GM04503 (cell line): ENCODE measurements around the gene CDH5.
"Not testable (repeated sequence)": the region's sequence is repeated elsewhere in the genome, so short reads cannot be mapped to it uniquely, and the experiment has no call there.

Experiments used
- DNase-seq: peaks from one replicate; pipeline ENCODE4 v3.0.0-alpha.2; 2012; ENCODE audit warnings: low read depth

The CDH5 gene, protein sequence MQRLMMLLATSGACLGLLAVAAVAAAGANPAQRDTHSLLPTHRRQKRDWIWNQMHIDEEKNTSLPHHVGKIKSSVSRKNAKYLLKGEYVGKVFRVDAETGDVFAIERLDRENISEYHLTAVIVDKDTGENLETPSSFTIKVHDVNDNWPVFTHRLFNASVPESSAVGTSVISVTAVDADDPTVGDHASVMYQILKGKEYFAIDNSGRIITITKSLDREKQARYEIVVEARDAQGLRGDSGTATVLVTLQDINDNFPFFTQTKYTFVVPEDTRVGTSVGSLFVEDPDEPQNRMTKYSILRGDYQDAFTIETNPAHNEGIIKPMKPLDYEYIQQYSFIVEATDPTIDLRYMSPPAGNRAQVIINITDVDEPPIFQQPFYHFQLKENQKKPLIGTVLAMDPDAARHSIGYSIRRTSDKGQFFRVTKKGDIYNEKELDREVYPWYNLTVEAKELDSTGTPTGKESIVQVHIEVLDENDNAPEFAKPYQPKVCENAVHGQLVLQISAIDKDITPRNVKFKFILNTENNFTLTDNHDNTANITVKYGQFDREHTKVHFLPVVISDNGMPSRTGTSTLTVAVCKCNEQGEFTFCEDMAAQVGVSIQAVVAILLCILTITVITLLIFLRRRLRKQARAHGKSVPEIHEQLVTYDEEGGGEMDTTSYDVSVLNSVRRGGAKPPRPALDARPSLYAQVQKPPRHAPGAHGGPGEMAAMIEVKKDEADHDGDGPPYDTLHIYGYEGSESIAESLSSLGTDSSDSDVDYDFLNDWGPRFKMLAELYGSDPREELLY

DNA sequence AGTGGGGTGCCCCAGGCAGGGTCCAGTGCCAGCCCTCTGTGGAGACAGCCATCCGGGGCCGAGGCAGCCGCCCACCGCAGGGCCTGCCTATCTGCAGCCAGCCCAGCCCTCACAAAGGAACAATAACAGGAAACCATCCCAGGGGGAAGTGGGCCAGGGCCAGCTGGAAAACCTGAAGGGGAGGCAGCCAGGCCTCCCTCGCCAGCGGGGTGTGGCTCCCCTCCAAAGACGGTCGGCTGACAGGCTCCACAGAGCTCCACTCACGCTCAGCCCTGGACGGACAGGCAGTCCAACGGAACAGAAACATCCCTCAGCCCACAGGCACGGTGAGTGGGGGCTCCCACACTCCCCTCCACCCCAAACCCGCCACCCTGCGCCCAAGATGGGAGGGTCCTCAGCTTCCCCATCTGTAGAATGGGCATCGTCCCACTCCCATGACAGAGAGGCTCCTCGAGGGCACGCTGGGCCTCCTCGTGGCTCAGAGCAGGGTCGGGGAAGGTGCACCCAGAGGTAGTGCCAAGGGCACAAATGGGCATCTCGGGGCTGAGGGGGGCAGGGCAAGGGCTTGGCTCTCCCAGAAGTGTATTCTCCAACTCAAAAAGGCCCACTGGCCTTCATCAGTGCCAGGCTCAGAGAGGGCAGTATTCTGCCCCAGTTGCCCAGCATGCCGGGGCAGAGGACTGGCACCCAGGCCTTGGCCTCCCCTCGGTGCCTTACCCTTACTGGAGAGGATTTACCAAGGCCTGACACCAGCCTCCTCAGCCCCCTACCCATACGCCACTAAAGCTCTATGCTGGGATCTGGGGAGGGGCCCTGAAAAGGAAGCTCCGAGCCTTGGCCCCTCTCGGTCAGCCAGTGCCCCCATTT is at the start of gene CDH5:
Gene CDH5 (plus strand): TSS at position 259 of the 867 bp plus-strand sequence. CDS start 12,647 bp downstream, outside the sequence.
- DNase-seq: no peak

DNA sequence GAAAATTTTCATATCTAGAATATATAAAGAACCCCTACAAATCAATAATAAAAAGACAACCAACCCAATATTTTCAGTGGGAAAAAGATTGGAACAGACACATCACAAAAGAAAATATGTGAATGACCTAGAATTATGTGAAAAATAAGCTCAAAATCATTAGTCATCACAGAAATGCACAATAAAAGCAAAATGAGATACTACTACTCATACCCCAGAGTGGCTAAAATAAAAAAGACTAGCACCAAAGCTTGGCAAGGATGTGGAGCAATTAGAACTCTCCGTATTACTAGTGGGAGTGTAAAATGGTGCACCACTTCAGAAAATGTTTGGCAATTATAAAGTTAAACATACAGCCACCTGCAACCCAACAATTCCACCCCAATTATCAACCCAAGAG is 48.0 kb upstream of the CDH5 start:
- no peak for DNase-seq

DNA sequence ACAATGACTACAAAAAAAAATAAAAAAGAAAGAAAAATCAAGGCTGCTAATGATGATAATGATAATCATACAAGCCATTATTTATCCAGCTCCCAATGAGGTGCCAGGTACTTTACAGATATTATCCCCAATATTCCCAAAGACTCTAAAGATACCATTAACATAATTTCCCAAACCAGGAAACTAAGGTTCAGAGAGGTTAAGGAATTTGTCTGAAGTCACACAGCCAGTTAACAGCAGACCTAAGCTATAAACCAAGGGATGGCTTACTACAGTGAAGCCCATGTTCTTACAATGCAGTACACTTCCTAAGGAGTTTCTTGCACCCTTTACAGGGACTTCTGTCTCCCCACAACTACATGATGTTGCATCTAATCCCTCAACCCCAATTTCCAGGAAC is 45.7 kb upstream of the CDH5 start:
- DNase-seq: no peak

DNA sequence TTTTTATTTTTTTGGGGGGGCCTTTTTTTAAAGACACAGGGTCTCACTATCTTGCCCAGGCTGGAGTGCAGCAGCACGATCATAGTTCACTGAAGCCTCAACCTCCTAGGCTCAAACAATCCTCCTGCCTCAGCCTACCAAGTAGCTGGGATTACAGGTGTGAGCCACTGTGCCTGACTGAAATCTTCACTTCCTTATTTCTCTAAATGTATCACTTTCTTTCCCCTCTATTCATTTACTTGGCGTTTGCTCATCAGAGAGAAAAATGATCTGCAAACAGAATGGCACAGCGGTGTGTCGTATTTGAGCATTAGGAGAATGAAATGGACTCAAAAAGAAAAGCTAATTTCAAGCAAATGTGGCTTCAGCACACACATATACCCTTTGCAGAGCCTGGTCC is 44.3 kb upstream of the CDH5 start:
- no peak for DNase-seq

DNA sequence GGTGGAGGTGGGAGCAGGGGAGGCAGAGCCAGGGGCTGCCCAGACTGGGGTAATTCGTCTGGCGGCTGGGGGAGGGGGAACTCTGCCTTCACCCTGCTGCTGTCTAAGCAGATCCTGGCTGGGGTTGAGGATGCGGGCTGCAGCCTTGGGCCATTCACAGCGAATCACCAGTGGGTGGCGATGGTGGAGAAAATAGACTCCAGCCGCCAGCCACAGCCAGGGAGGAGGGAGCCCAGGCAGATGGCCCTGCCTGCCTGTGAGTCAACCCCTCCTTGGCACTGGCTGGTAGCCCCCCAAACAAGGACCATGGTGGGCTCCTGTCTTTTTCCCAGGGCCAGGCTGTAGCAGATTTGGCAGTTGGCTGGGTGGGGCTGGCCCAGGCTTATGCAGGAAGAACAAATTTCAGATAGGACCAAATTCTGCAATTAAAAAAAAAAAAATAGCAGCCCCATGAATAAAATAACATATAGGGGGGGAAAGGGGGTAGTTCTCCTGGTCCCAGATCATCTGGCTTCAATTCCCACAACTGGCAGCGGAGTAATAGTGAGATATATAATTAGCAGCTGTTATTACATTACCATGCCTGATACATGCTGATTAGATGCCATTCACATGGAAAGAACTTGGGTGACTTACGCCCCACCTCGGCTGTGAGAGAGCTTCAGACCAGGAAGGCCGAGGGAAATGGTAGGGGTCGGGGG is 41.5 kb upstream of the CDH5 start:
- DNase-seq: no peak

DNA sequence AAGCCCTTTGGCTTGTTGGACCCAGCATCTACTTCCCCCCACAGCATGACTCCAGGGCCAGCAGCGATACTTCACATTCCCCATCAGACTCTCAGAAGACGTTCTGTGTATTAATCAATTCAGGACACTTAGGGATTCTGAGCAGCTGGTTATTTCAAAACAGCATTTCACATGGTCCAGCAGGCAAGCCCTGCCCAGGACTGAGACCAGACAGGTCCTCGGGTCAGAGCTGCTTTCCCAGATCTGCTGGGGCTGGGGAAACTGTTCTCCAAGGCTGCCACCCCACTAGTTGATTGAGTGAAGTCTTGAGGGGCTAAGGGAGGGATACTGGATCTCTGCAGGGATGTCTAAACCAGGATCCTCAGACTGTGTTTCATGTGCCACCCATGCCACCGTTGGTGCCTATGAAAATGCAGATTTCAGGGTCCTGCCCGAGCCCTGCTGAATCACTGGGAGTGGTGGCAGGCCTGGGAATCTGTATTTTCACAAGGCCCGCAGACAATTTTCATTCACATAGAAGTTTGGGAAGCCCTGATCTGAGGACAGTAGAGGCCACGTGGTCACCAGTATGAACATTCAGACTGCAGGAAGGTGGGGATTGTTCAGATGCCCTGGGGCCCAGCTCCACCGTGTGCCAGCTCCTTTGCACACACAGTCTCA is 40.6 kb upstream of the CDH5 start:
- no peak for DNase-seq

DNA sequence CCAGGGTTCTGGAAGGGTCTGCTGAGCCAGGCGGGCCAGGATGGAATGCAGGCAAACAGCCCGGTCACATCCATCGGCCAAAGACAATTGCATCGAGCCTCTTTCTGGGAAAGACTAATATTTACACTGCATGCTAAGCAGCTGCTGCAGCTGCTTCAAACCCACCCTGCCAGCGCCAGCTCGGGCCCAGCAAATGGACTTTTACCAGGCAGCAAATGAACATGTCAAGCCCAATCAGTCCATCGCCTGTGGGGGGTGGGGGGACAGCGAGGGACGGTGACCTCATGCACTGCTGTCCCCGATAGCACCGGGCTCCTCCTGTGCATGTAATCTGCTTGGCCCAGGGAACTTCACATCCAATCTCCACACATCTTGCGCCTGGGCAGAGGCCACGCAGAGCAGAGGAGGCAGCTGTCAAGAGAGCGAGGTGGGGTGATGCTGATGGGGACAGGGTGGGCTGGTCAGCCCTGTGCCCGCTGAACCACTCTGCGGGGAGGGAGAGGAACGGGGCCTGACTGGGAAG is 39.4 kb upstream of the CDH5 start:
- DNase-seq: no peak

DNA sequence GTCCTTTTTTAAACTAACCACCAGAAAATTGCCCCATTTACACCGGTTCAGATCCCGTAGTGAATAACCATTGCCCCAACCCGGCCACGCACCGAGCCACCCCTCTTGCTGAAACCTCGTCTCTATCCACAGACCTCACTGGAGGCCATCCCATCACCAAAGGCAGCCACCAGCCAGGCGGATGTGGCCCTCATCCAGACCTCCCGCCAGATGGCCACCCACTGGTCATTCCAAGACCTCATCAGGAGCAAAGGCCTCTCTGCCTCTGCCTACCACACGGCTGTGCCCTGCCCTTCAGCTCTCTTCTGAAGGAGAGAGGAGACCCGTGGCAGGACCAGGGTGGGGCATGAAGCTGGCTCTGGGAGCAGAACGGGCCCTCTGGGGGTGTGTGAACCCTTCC is 38.2 kb upstream of the CDH5 start:
- no peak for DNase-seq

DNA sequence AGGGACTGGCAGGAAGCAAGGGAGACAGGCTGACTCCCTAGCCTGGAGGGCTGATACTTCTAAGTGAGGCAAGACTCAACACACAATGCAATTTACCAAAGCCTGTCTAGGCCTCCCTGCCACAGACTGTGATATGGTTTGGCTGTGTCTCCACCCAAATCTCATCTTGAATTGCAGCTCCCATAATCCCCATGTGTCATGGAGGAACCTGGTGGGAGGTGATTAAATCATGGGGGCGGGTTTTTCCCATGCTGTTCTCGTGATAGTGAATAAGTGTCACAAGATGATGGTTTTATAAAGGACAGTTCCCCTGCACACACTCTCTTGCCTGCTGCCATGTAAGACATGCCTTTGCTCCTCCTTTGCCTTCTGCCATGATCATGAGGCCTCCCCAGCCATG is 35.0 kb upstream of the CDH5 start:
- DNase-seq: not testable (repeated sequence)

DNA sequence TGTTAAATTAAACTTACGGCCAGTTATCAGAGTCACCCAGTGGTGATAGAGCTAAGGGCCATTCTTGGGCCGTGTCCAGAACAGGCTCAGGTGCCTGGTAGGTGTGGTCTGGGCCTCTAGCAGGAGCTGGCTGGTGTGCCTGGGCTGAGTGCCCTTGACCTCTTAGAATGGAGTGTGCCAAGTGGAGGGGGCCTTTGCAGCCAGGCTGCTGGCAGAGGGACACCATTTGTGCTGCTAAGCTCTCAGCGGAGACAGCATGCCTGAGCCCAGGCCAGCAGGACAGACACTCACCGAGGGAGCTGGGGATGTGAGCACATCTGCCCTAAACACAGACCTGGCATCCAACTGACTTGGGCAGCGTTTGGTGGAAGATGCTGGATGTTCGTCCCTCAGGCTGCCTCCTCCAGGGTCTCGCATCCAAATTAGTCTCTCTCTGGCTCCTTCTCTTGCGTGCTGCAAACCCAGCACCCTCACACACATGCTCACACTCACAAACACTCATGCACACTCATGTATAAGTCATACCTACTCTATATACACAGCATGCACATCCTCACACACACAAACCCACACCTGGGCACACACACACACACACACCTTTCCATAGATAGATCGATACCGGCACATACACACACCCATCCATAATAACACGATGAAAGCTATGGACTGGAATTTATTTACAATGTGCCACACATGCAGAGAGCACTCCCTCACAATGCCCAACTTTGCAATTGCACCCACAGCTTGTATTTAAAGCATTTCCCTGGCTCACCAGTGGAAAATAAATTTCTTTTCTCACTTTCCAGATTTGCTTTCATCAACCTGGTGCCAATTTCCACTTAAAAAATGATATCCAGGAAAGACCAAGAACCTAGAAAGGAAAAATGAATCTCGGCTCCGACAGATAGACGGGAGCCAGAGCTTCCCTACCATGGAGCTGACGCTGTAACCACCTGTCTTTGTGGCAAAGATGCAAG is 33.6 kb upstream of the CDH5 start:
- no peak for DNase-seq

DNA sequence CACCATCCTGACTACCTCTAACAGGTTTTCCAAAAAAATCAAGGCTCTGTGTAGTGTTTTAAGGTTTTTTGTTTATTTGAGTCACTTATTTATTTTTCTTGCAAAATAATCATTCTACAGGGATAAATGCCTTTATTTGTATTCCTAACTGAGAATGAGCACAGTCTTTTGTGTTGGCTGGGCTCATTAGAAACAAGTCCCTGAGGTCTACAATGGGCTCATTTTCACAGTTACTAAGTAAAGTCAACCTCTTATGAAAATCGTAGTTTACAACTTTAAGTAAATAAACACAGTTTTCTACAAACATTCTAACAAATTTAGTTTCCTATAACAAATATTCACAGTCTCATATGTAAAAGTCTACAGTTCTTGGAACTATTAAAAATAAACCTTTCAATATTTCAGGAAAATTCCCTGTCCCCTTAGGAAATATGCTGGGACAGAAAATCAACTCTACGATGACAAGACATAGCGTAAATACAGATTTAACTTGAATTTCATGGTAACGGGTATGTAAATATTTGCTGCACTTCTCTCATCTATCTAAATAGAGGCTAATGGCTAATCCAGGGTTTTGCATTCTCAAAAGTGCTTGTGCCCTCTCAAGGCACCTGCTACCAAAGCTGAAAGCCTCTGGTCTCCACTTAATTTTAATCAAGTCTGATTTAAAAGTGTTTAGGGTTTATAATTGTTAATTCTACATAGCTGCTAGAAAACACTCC is 31.5 kb upstream of the CDH5 start:
- DNase-seq: no peak

DNA sequence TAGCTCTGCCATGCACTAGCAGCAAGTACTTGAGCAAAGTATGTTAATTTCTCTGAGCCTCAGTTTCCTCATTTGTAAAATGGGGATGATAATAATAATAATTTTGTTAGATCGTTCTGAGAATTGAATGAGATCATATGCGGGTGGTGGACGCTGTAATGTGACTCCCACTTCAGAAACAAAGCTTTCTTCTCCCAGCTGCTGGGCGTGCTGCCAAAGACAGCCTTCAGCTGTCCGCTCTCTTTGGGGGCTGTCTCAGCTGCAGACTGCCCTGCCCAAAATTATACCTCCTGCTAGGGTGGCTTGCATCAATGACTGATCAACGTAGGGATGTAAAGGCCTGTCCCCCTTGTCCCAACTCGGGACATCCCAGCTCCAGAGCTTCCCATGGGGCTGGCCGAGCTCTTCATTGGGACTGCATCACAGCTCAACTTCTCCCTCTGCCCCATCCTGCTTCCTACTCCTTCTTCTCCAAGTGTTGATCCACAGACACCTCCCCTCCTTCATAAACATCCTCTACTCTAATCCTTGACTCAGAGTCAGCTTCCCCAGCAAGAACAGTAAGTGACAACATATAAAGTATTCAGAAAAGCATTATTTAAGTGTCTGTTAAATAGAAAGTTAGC is 30.7 kb upstream of the CDH5 start:
- no peak for DNase-seq

DNA sequence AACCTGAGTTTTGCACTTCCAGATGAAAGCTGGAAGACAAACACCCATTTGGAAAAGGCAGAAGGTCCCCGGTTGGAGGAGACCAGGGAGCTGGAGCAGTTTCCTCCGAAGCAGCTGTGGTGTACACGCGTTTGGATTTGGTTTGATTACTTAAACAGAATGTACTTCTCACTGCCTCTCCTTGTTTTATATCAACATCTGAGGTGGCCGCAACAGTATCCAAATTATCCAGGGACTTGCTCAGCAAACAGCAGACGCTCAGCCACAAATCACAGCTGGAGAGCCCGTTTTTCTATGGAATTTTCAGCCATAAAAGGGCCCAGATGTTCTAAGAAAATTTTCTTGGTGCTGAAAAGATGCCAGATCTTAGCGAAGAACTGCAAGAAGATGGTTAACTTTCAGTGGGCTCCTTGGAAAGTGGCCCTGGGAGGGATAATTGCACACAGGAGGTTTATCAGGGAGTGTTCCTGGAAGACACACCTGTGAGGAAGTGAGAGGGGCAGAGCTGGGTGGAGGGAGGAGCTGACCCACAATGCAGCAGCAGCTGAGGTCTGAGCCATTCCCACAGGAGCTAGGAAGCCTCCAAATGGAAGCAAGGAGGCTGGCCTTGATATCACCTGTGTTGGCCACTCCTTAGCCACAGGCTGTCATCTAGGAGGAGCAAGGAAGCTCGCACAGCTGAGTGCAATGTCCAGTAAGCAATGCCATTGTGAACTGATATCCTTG is 28.9 kb upstream of the CDH5 start:
- no peak for DNase-seq

DNA sequence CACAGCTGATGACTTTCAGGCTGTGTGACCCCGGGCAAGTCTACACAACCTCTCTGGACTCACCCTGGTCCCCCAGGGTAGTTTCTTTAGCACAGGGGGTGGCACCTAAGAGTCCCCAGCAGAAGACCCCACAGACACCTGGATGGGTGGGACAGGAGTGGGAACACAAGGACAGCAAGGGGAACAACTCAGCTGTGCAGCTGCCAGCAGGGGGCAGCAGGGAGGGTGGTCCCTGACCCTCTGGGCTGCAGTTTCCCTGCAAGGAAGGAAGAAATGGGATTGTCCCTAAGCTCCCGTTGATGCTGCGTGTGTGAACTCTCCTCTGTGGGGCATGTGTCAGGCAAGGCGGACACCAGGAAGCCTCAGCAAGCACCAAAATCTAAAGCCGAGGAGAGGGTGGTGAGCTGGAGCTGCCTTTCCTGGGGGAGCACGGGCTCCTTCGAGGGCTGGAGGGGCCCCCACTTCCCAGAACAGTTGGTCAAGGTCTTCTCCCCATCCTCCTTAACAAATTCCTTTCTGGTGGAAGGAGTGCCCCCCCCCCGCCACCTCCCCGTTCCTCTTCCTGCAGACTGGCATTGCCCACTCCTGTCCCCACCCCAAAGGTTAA is 24.1 kb upstream of the CDH5 start:
- DNase-seq: no peak

DNA sequence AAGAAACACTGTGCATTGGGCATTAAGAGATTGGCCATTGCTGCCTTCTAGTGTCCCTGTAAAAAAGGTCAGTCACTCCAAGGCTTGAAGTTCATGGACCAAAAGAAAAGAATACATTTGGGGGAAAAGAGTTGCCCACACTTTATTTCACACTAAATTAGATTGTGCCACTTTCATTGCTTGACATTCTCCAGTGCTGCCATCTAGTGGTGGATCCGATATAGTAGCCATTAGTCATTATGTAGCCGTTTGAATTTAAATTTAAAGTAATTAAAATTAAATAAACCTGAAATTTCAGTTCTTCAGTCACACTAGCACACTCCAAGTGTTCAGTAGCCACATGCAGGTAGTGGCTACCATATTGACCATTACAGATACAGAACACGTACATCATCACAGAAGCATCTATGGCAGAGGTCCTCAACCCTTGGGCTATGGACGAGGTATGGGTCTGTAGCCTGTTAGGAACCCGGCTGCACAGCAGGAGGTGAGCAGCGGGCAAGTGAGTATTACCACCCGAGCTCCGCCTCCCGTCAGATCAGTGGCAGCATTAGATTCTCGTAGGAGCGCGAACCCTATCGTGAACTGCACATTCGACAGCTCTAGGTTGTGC is 21.9 kb upstream of the CDH5 start:
- no peak for DNase-seq

DNA sequence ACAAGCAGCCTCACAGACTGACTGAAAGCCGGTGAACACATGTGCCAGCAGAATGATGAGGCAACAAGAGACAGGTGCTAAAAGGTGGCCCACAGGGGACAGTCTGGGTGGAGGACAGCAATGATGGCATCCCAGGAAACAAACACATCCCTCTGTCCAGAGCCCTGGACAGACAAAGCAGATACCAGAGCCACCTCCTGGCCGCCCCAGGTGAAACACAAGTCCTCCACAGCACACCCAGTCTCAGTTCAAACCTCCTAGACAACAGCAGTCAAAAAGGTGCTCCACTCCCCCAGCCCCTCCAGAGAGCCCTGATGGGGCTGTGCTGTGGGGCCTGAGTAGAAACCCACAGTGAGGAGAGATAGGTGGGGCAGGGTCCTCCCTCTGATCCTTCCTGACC is 20.3 kb upstream of the CDH5 start:
- DNase-seq: no peak

DNA sequence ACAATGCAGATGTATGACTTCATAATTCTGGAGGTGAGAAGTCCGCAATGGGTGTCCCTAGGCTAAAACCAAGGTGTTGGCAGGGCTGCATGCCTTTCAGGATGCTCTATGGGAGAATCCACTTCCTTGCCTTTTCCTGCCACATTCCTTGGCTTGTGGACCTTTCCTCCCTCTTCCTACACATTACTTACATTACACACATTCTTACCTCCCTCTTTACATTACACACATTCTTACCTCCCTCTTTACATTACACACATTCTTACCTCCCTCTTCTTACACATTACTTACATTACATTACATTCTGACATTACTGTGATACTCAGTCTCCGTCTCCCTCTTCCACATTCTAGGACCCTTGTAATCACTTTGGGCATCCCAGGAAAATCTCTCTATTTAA is 14.2 kb upstream of the CDH5 start:
- no peak for DNase-seq
